ENCODE data around the gene CDH12.

Gene CDH12

GRCh38 chr5:21831145-21831787 lies 1021.9 kb downstream of the CDH12 start:
- Histone ChIP-seq H3K9ac (no peak overlapping the region), H3K4me2 (no peak overlapping the region), H3K36me3 (no peaks in the 10 kb centered on the region), H3K9me3 (no peaks in the 10 kb centered on the region), H3K4me1 (no peaks in the 10 kb centered on the region), H4K20me1 (no peaks in the 10 kb centered on the region), H3K27me3 (no peaks in the 10 kb centered on the region), H3K4me3 (no peak overlapping the region), H3K27ac (no peak overlapping the region)
- no peak for TF ChIP-seq Cebpa-rat (IDR thresholded peaks at IDR 0.05)

- H3K27me3 ChIP-seq = no peaks in the 10 kb centered on the region
- no peak for TF ChIP-seq Cebpa-rat (IDR thresholded peaks at IDR 0.05)
- no peak overlapping the region for H3K9ac ChIP-seq
- H3K9me3 ChIP-seq = no peaks in the 10 kb centered on the region
- H3K27ac ChIP-seq = no peak overlapping the region
- H3K36me3 ChIP-seq = no peaks in the 10 kb centered on the region
- H3K4me3 ChIP-seq = no peak overlapping the region
- H4K20me1 ChIP-seq = no peaks in the 10 kb centered on the region
- H3K4me2 ChIP-seq = no peak overlapping the region
- H3K4me1 ChIP-seq = no peaks in the 10 kb centered on the region
These were observed 1026.3 kb downstream of the CDH12 start for GRCh38 chr5:21826884-21827283.

- Histone ChIP-seq H4K20me1 (no peaks in the 10 kb centered on the region), H3K9me3 (no peaks in the 10 kb centered on the region), H3K4me1 (peaks cover under 1% of the 10 kb centered on the region), H3K9ac (no peak overlapping the region), H3K36me3 (no peaks in the 10 kb centered on the region), H3K27ac (no peak overlapping the region), H3K27me3 (no peaks in the 10 kb centered on the region), H3K4me3 (no peak overlapping the region), H3K4me2 (no peak overlapping the region)
- TF ChIP-seq Cebpa-rat (IDR thresholded peaks at IDR 0.05) = no peak
These were observed 1029.6 kb downstream of the CDH12 start for GRCh38 chr5:21823588-21823987.

GRCh38 chr5:21823076-21823574 lies 1030.0 kb downstream of the CDH12 start:
- TF ChIP-seq Cebpa-rat (IDR thresholded peaks at IDR 0.05) = no peak
- H3K4me1 ChIP-seq = peaks cover 5% of the 10 kb centered on the region
- H3K27me3 ChIP-seq = no peaks in the 10 kb centered on the region
- H3K4me3 ChIP-seq = no peak overlapping the region
- no peak overlapping the region for H3K9ac ChIP-seq
- H3K27ac ChIP-seq = no peak overlapping the region
- H3K9me3 ChIP-seq = no peaks in the 10 kb centered on the region
- H3K4me2 ChIP-seq = no peak overlapping the region
- no peaks in the 10 kb centered on the region for H4K20me1 ChIP-seq
- no peaks in the 10 kb centered on the region for H3K36me3 ChIP-seq

- H3K27ac ChIP-seq = no peak overlapping the region
- H3K4me1 ChIP-seq = peaks cover 8% of the 10 kb centered on the region
- TF ChIP-seq Cebpa-rat (IDR thresholded peaks at IDR 0.05) = no peak
- no peak overlapping the region for H3K4me3 ChIP-seq
- H3K9me3 ChIP-seq = no peaks in the 10 kb centered on the region
- H4K20me1 ChIP-seq = no peaks in the 10 kb centered on the region
- H3K27me3 ChIP-seq = no peaks in the 10 kb centered on the region
- no peak overlapping the region for H3K4me2 ChIP-seq
- H3K36me3 ChIP-seq = no peaks in the 10 kb centered on the region
- H3K9ac ChIP-seq = no peak overlapping the region
These were observed 1032.6 kb downstream of the CDH12 start for GRCh38 chr5:21820527-21820926.

GRCh38 chr5:21818370-21818720 lies 1034.8 kb downstream of the CDH12 start:
- Histone ChIP-seq H3K27me3 (no peaks in the 10 kb centered on the region), H3K4me3 (no peak overlapping the region), H3K4me2 (peak overlapping the region; percentile 48), H3K4me1 (peaks cover 8% of the 10 kb centered on the region), H4K20me1 (no peaks in the 10 kb centered on the region), H3K36me3 (no peaks in the 10 kb centered on the region), H3K27ac (no peak overlapping the region), H3K9ac (no peak overlapping the region), H3K9me3 (no peaks in the 10 kb centered on the region)
- TF ChIP-seq Cebpa-rat (IDR thresholded peaks at IDR 0.05) = no peak

- Histone ChIP-seq H3K36me3 (no peaks in the 10 kb centered on the region), H3K4me2 (peak overlapping the region; percentile 48), H3K27me3 (no peaks in the 10 kb centered on the region), H3K4me3 (no peak overlapping the region), H3K9me3 (no peaks in the 10 kb centered on the region), H3K4me1 (peaks cover 8% of the 10 kb centered on the region), H3K27ac (peak overlapping the region; percentile 38; the same call in 1 of the 2 replicates), H3K9ac (no peak overlapping the region), H4K20me1 (no peaks in the 10 kb centered on the region)
- TF ChIP-seq Cebpa-rat (IDR thresholded peaks at IDR 0.05) = no peak
These were observed 1035.3 kb downstream of the CDH12 start for GRCh38 chr5:21817668-21818369.

GRCh38 chr5:21810737-21811316 lies 1042.3 kb downstream of the CDH12 start:
- H3K4me3 ChIP-seq = no peak overlapping the region
- no peak overlapping the region for H3K4me2 ChIP-seq
- H4K20me1 ChIP-seq = no peaks in the 10 kb centered on the region
- no peaks in the 10 kb centered on the region for H3K27me3 ChIP-seq
- no peak for TF ChIP-seq Cebpa-rat (IDR thresholded peaks at IDR 0.05)
- no peaks in the 10 kb centered on the region for H3K9me3 ChIP-seq
- no peak overlapping the region for H3K9ac ChIP-seq
- H3K36me3 ChIP-seq = no peaks in the 10 kb centered on the region
- no peak overlapping the region for H3K27ac ChIP-seq
- peaks cover 4% of the 10 kb centered on the region; the same call in 1 of the 2 replicates for H3K4me1 ChIP-seq

GRCh38 chr5:21809611-21810010 lies 1043.5 kb downstream of the CDH12 start:
- Histone ChIP-seq H3K9ac (no peak overlapping the region), H3K9me3 (no peaks in the 10 kb centered on the region), H3K36me3 (no peaks in the 10 kb centered on the region), H3K27me3 (no peaks in the 10 kb centered on the region), H4K20me1 (no peaks in the 10 kb centered on the region), H3K4me3 (no peak overlapping the region), H3K4me1 (peaks cover 4% of the 10 kb centered on the region; the same call in 1 of the 2 replicates), H3K4me2 (no peak overlapping the region), H3K27ac (no peak overlapping the region)
- no peak for TF ChIP-seq Cebpa-rat (IDR thresholded peaks at IDR 0.05)

GRCh38 chr5:21807953-21808352 lies 1045.2 kb downstream of the CDH12 start:
- H3K36me3 ChIP-seq = no peaks in the 10 kb centered on the region
- peak overlapping the region; percentile 6; the same call in 1 of the 2 replicates for H3K4me2 ChIP-seq
- no peak overlapping the region for H3K4me3 ChIP-seq
- no peaks in the 10 kb centered on the region for H4K20me1 ChIP-seq
- no peak for TF ChIP-seq Cebpa-rat (IDR thresholded peaks at IDR 0.05)
- peaks cover 4% of the 10 kb centered on the region; the same call in 1 of the 2 replicates for H3K4me1 ChIP-seq
- H3K9me3 ChIP-seq = no peaks in the 10 kb centered on the region
- no peaks in the 10 kb centered on the region for H3K27me3 ChIP-seq
- no peak overlapping the region for H3K9ac ChIP-seq
- no peak overlapping the region for H3K27ac ChIP-seq

Data from BLaER1 (cell line).